HepG2 (cell line): ENCODE data around the gene NFYC. TPM values are rescaled to one million over a fixed set of nuclear protein-coding genes. Genes with fewer than 3 reads are reported as not detected.

Experiments
- CBFB ChIP-seq: sonication (generic); formaldehyde crosslinking; IDR thresholded peaks from 2 replicates; pipeline ENCODE4 v1.4.0; 2020; ENCODE audit warnings: missing genetic modification reagents
- CREM ChIP-seq, 2 experiments: sonication (generic) in 1 of 2; formaldehyde crosslinking in 1 of 2; IDR thresholded peaks; 2 replicates each; pipeline versions ENCODE4 v1.4.0 to v1.6.1; 2016 to 2020; ENCODE audit warnings: antibody characterized with exemption in 1 of 2, mild to moderate bottlenecking in 1 of 2, missing genetic modification reagents in 1 of 2
- FOSL2 ChIP-seq: sonication (generic); formaldehyde crosslinking; IDR thresholded peaks from 2 replicates; pipeline ENCODE4 v1.4.0; 2020; ENCODE audit warnings: missing genetic modification reagents
- FOXO4 ChIP-seq: sonication (generic); formaldehyde crosslinking; conservative IDR thresholded peaks from 2 replicates; pipeline ENCODE4 v1.8.1; 2023; ENCODE audit warnings: missing genetic modification reagents
- HMG20B ChIP-seq: conservative IDR thresholded peaks from 2 replicates; pipeline ENCODE4 v1.6.1; 2016; ENCODE audit warnings: missing genetic modification reagents, missing compliant biosample characterization
- IKZF4 ChIP-seq: sonication (generic); formaldehyde crosslinking; IDR thresholded peaks from 2 replicates; pipeline ENCODE4 v1.5.1; 2020; ENCODE audit warnings: borderline replicate concordance, mild to moderate bottlenecking, low read depth, missing genetic modification reagents; ENCODE audit errors: not compliant biosample characterization
- MLX ChIP-seq: IDR thresholded peaks from 2 replicates; pipeline ENCODE4 v1.6.1; 2016
- MTF2 ChIP-seq: sonication (generic); formaldehyde crosslinking; IDR thresholded peaks from 2 replicates; pipeline ENCODE4 v1.5.0; 2020; ENCODE audit warnings: missing genetic modification reagents, borderline replicate concordance
- MYNN ChIP-seq: sonication (generic); formaldehyde crosslinking; IDR thresholded peaks from 2 replicates; pipeline ENCODE4 v1.4.0; 2020; ENCODE audit warnings: mild to moderate bottlenecking, low read depth, missing genetic modification reagents
- PHF21A ChIP-seq: sonication (generic); formaldehyde crosslinking; IDR thresholded peaks from 2 replicates; pipeline ENCODE4 v1.5.0; 2020; ENCODE audit warnings: mild to moderate bottlenecking, missing genetic modification reagents
- POLR2A ChIP-seq, 2 experiments: IDR thresholded peaks; 2 replicates each; pipeline ENCODE4 v1.6.1; 2011; ENCODE audit warnings: low read depth in 2 of 2, low read length in 2 of 2, mild to moderate bottlenecking in 1 of 2, moderate library complexity in 1 of 2; ENCODE audit not compliant: insufficient read depth in 1 of 2
- RAD51 ChIP-seq: fragments of 450-650 bp; IDR thresholded peaks from 2 replicates; pipeline ENCODE4 v1.6.1; 2016; ENCODE audit warnings: borderline replicate concordance
- SMYD3 ChIP-seq: sonication (generic); formaldehyde crosslinking; IDR thresholded peaks from 2 replicates; pipeline ENCODE4 v1.8.1; 2023; ENCODE audit warnings: mild to moderate bottlenecking, missing genetic modification reagents
- SOX5 ChIP-seq: IDR thresholded peaks from 2 replicates; pipeline ENCODE4 v1.6.1; 2016; ENCODE audit warnings: borderline replicate concordance
- SRSF9 ChIP-seq: fragments of 200-400 bp; formaldehyde crosslinking; IDR thresholded peaks from 2 replicates; pipeline ENCODE4 v1.6.1; 2018; ENCODE audit warnings: borderline replicate concordance, mild to moderate bottlenecking, low read depth, low read length; ENCODE audit not compliant: insufficient read depth, poor library complexity, severe bottlenecking
- TEAD3 ChIP-seq: optimal IDR thresholded peaks from 2 replicates; pipeline ENCODE3; 2016; ENCODE audit warnings: borderline replicate concordance
- ZBTB46 ChIP-seq: sonication (generic); formaldehyde crosslinking; IDR thresholded peaks from 2 replicates; pipeline ENCODE4 v1.4.0; 2020; ENCODE audit warnings: mild to moderate bottlenecking, missing genetic modification reagents, borderline replicate concordance
- ZFY ChIP-seq: sonication (generic); formaldehyde crosslinking; IDR thresholded peaks from 2 replicates; pipeline ENCODE4 v1.4.0; 2020; ENCODE audit warnings: missing genetic modification reagents
- ZNF207 ChIP-seq: fragments of 450-650 bp; IDR thresholded peaks from 2 replicates; pipeline ENCODE4 v1.6.1; 2016; ENCODE audit warnings: antibody characterized with exemption, borderline replicate concordance
- ZNF333 ChIP-seq: sonication (generic); formaldehyde crosslinking; IDR thresholded peaks from 2 replicates; pipeline ENCODE4 v1.4.0; 2020; ENCODE audit warnings: mild to moderate bottlenecking, missing genetic modification reagents, borderline replicate concordance
- ZNF335 ChIP-seq: sonication (generic); formaldehyde crosslinking; IDR thresholded peaks from 2 replicates; pipeline ENCODE4 v1.4.0; 2020; ENCODE audit warnings: missing genetic modification reagents
- ZNF513 ChIP-seq: sonication (generic); formaldehyde crosslinking; conservative IDR thresholded peaks from 2 replicates; pipeline ENCODE4 v1.5.0; 2020; ENCODE audit warnings: missing genetic modification reagents
- ZNF710 ChIP-seq: sonication (generic); formaldehyde crosslinking; IDR thresholded peaks from 2 replicates; pipeline ENCODE4 v1.5.0; 2020; ENCODE audit warnings: mild to moderate bottlenecking, missing genetic modification reagents, borderline replicate concordance
- polyA plus RNA-seq, 8 experiments: library from polyadenylated mRNA; depleted of rRNA in 3 of 8; stranded (reverse) in 7 of 8; unstranded in 1 of 8; fragments of >200 nt; fragmentation: Illumina TruSeq in 4 of 8; extraction: Trizol in 4 of 8; gene quantifications; 2 replicates each; pipeline versions ENCODE4 v1.2.1 to v1.2.3, GENCODE V29; 2011 to 2016; ENCODE audit warnings: low read depth in 4 of 8, missing spikeins in 1 of 8, mixed read lengths in 1 of 8; ENCODE audit not compliant: insufficient read depth in 1 of 8
- total RNA-seq, 5 experiments: library from RNA; depleted of rRNA; stranded (reverse); fragments of >200 nt; fragmentation: Illumina TruSeq; extraction: Trizol; gene quantifications; 2 replicates each; pipeline ENCODE4 v1.2.3, GENCODE V29; 2016; ENCODE audit warnings: low read depth in 1 of 5

NFYC gene
- total and polyA plus RNA-seq, 2 of the 13 experiments (the other 11 are each of a cell fraction or from before 2014, with no cell fraction given): 33.9 to 73.7 TPM

- TF ChIP-seq ZBTB46 (no peak), SMYD3 (CRISPR knock-in tag) (peak; percentile 58; the same call in 1 of the 2 replicates), IKZF4 (no peak), MLX (CRISPR knock-in tag) (no peak), PHF21A (CRISPR knock-in tag) (no peak), HMG20B (CRISPR knock-in tag) (0 out of 2 replicates have a peak, but pooled peaks have one; percentile 30), SOX5 (CRISPR knock-in tag) (no peak), CBFB (0 out of 2 replicates have a peak, but pooled peaks have one; percentile 13), ZNF335 (CRISPR knock-in tag) (peak; percentile 17; the same call in 1 of the 2 replicates), TEAD3 (peak; percentile 4), ZNF207 (no peak), ZFY (peak; percentile 37; the same call in 1 of the 2 replicates), ZNF513 (CRISPR knock-in tag) (no peak), CREM (IDR thresholded peaks at IDR 0.05) (no peak), CREM (CRISPR knock-in tag; IDR thresholded peaks at IDR 0.05) (no peak), POLR2A (IDR thresholded peaks at IDR 0.05; ENCODE audit: insufficient read depth in 1 of 2, low read depth in 2 of 2, low read length in 2 of 2) (0 out of 4 replicates have a peak, but pooled peaks of 1 of the 2 experiments have one; percentile 7), MTF2 (no peak), ZNF333 (CRISPR knock-in tag) (peak; percentile 24; the same call in 1 of the 2 replicates), RAD51 (peak; percentile 26; the same call in 1 of the 2 replicates), MYNN (CRISPR knock-in tag) (no peak), SRSF9 (no peak), FOSL2 (CRISPR knock-in tag) (peak; percentile 22; the same call in 1 of the 2 replicates), FOXO4 (CRISPR knock-in tag) (0 out of 2 replicates have a peak, but pooled peaks have one; percentile 7), ZNF710 (0 out of 2 replicates have a peak, but pooled peaks have one; percentile 25)
Observed at GRCh38 chr1:40692429-40692895, 958 bp downstream of the NFYC start (continued).
